ENCODE measurements around the gene PRC1.
"Not testable (repeated sequence)": the region's sequence is repeated elsewhere in the genome, so short reads cannot be mapped to it uniquely, and the experiment has no call there.

Gene PRC1

GRCh38 chr15:90994417-90995311 is at the start of gene PRC1:
Gene PRC1 (minus strand): TSS chr15:90994535. CDS start chr15:90994417, 118 bp downstream.
- peak; percentile 95 for DNase-seq (ENCODE audit: low read depth)

- DNase-seq (ENCODE audit: low read depth), result no peak
Observed at GRCh38 chr15:91043202-91043874, 49.0 kb upstream of the PRC1 start.

- DNase-seq (ENCODE audit: low read depth), result no peak
Observed at GRCh38 chr15:91040856-91041255, 46.5 kb upstream of the PRC1 start.

GRCh38 chr15:91039996-91040395 is 45.7 kb upstream of the PRC1 start:
- no peak for DNase-seq (ENCODE audit: low read depth)

GRCh38 chr15:91032919-91033803 is 38.8 kb upstream of the PRC1 start:
- peak; percentile 40 for DNase-seq (ENCODE audit: low read depth)

- no peak for DNase-seq (ENCODE audit: low read depth)
Observed at GRCh38 chr15:91031796-91032195, 37.5 kb upstream of the PRC1 start.

- no peak for DNase-seq (ENCODE audit: low read depth)
Observed at GRCh38 chr15:91027677-91028076, 33.3 kb upstream of the PRC1 start.

GRCh38 chr15:91023720-91024119 is 29.4 kb upstream of the PRC1 start:
- no peak for DNase-seq (ENCODE audit: low read depth)

GRCh38 chr15:91022832-91023129 is 28.4 kb upstream of the PRC1 start:
- DNase-seq (ENCODE audit: low read depth), result no peak

- DNase-seq (ENCODE audit: low read depth), result peak; percentile 61
Observed at GRCh38 chr15:91022075-91022831, 27.9 kb upstream of the PRC1 start, which contains the start of gene VPS33B. Gene VPS33B (minus strand): TSS chr15:91022594. CDS start chr15:91022249, 345 bp downstream.

GRCh38 chr15:91021516-91022074 is 27.3 kb upstream of the PRC1 start:
- DNase-seq (ENCODE audit: low read depth), result no peak

GRCh38 chr15:91018158-91018557 is 23.8 kb upstream of the PRC1 start:
- DNase-seq (ENCODE audit: low read depth), result no peak

GRCh38 chr15:91017716-91018115 is 23.4 kb upstream of the PRC1 start:
- no peak for DNase-seq (ENCODE audit: low read depth)

GRCh38 chr15:91013701-91014100 is 19.4 kb upstream of the PRC1 start:
- DNase-seq (ENCODE audit: low read depth), result not testable (repeated sequence)

- no peak for DNase-seq (ENCODE audit: low read depth)
Observed at GRCh38 chr15:91007266-91007665, 12.9 kb upstream of the PRC1 start.

- no peak for DNase-seq (ENCODE audit: low read depth)
Observed at GRCh38 chr15:91001209-91001608, 6.9 kb upstream of the PRC1 start.

GRCh38 chr15:90998737-90999136 is 4.4 kb upstream of the PRC1 start:
- no peak for DNase-seq (ENCODE audit: low read depth)

- peak; percentile 0 for DNase-seq (ENCODE audit: low read depth)
Observed at GRCh38 chr15:90994059-90994416, 297 bp downstream of the PRC1 start.

GRCh38 chr15:90991587-90992285 is 2.6 kb downstream of the PRC1 start:
- DNase-seq (ENCODE audit: low read depth), result no peak

- no peak for DNase-seq (ENCODE audit: low read depth)
Observed at GRCh38 chr15:90990446-90990845, 3.9 kb downstream of the PRC1 start.

Data from activated T-helper 9 cell treated with anti-CD3 and anti-CD28 coated beads, Interleukin-2, amount 50 U/mL, for 16 hours (primary cell).